Measurements from ENCODE around the gene MYO9A.

DNA sequence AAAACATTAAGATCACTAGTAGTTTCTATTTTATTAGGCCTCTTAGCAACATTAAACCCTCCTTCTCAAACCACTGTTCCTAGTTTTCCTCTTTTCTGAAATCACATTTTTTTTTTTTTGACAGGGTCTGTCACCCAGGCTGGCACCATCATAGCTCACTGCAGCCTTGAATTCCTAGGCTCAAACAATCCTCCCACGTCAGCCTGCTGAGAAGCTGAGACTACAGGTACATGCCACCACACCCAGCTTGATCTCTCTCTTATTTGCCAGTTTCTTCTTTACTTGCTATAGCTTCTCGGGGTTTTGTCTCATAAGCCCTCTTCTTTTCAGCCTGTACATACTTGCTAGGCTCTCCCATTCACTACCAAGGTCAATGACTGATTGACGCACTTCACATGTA lies 28.3 kb upstream of the MYO9A start:
- TF ChIP-seq POLR2A (IDR thresholded peaks at IDR 0.05; ENCODE audit: low read depth, low read length) (no peak), POLR2AphosphoS5 (IDR thresholded peaks at IDR 0.05; ENCODE audit: low read depth, low read length) (no peak)

Measured in GM12892 (cell line).